Measurements from ENCODE around the gene BRSK2.

DNA sequence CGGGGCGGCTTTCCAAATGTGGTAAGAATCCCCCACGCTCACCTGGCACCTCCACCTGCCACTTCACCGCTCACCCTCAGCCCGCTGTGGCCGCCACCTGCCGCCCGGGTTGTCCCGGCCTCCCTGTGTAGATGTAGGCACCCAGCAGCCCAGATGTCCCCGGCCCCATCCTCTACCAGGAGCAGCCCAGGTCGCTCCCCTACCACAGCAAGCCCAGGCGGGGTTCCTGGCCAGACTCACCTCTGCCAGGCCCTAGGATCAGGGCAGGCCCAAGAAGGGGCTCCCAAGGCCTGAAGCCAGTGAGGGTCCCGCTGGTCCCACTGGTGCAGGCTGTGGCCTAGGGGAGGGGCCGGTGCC lies 69.5 kb downstream of the BRSK2 start:
- TF ChIP-seq POLR2A (IDR thresholded peaks at IDR 0.05): no peak
- TF ChIP-seq, protein P1, sequence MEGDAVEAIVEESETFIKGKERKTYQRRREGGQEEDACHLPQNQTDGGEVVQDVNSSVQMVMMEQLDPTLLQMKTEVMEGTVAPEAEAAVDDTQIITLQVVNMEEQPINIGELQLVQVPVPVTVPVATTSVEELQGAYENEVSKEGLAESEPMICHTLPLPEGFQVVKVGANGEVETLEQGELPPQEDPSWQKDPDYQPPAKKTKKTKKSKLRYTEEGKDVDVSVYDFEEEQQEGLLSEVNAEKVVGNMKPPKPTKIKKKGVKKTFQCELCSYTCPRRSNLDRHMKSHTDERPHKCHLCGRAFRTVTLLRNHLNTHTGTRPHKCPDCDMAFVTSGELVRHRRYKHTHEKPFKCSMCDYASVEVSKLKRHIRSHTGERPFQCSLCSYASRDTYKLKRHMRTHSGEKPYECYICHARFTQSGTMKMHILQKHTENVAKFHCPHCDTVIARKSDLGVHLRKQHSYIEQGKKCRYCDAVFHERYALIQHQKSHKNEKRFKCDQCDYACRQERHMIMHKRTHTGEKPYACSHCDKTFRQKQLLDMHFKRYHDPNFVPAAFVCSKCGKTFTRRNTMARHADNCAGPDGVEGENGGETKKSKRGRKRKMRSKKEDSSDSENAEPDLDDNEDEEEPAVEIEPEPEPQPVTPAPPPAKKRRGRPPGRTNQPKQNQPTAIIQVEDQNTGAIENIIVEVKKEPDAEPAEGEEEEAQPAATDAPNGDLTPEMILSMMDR (IDR thresholded peaks at IDR 0.05 in 4 of 5, conservative IDR thresholded peaks at IDR 0.05 in 1 of 5): no peak
